Stomach smooth muscle (tissue), 2 donors: ENCODE data around the gene CHRDL2.

Experiments
- H3K27ac ChIP-seq: one replicate; pipeline ENCODE4 v1.7.0; 2013; ENCODE audit warnings: mild to moderate bottlenecking, low read length, inconsistent platforms
- H3K27me3 ChIP-seq, 2 donors: one replicate each; pipeline ENCODE4 v1.7.0; 2013; ENCODE audit warnings: low read length in 2 of 2; ENCODE audit not compliant: insufficient read depth in 2 of 2, control insufficient read depth in 1 of 2
- H3K36me3 ChIP-seq, 2 donors: one replicate each; pipeline ENCODE4 v1.7.0; 2013; ENCODE audit warnings: low read length in 2 of 2; ENCODE audit not compliant: control insufficient read depth in 2 of 2, insufficient read depth in 2 of 2
- H3K4me1 ChIP-seq: one replicate; pipeline ENCODE4 v1.7.0; 2013; ENCODE audit warnings: low read length; ENCODE audit not compliant: control insufficient read depth, insufficient read depth
- H3K4me3 ChIP-seq, 2 donors: one replicate each; pipeline ENCODE4 v1.7.0; 2013; ENCODE audit warnings: low read length in 2 of 2
- H3K9ac ChIP-seq, 2 donors: one replicate each; pipeline ENCODE4 v1.7.0; 2013; ENCODE audit warnings: low read length in 2 of 2, mild to moderate bottlenecking in 1 of 2
- H3K9me3 ChIP-seq, 2 donors: one replicate each; pipeline ENCODE4 v1.7.0; 2013; ENCODE audit warnings: low read length in 2 of 2; ENCODE audit not compliant: control insufficient read depth in 2 of 2
- donor health status: healthy.
- donor health status: Pancreatic carcinoma.

CHRDL2 gene

DNA sequence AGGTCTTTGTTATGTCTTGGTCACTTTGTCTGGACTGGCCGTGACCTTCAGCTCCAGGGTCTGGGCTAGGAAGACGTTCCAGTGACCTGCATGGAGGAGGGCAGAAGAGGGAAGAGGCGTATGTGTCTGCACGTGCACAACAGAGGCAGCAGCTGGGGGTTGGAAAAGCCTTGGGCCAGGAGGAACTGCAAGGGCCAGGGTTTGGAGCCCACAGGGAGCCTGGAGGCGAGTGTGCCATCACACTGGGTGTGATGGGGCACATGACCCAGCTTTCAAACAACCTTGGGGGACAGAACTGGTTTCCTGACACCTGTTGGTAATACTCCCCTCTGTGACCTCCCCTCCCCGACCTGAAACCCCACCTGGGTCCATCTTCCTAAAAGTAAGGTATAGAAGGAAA is 34.7 kb downstream of the CHRDL2 start:
- Histone ChIP-seq H3K27ac (peak overlapping the region; percentile 95), H3K4me3 (peak overlapping the region in 1 of 2 donors; percentile 52), H3K27me3 (no peaks in the 10 kb centered on the region), H3K9me3 (no peaks in the 10 kb centered on the region), H3K36me3 (no peaks in the 10 kb centered on the region), H3K9ac (peak overlapping the region; percentile 55 to 80), H3K4me1 (peaks cover 39% of the 10 kb centered on the region)

DNA sequence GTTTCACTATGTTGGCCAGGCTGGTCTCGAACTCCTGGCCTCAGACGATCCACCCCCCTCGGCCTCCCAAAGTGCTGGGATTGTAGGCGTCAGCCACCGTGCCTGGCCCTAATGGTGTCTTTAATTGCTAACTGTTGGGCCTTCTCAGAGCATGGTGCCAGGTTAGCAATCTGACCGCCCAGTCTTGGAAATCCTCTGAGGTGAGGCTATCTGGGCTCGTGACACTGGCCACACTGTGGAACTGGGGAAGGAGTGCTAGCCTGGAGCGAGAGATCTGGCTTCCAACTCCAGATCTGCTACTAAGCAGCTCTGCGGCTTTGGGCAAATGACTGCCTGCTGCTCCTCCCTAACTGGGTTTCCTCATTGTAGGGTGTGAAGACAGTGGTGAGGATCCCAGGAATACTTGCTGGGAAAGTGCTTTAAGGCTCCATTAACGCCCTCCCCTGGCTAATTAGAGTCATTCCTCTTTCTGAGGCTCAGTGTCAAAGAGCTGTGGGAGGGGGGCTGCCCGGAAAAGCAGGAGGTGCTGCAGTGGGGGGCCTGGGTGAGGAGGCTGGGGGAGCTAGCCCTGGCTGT is 35.4 kb downstream of the CHRDL2 start:
- H3K4me1 ChIP-seq, result peaks cover 39% of the 10 kb centered on the region
- H3K4me3 ChIP-seq, result peak overlapping the region in 1 of 2 donors; percentile 16
- H3K9me3 ChIP-seq, result no peaks in the 10 kb centered on the region
- H3K27ac ChIP-seq, result peak overlapping the region; percentile 95
- H3K36me3 ChIP-seq, result no peaks in the 10 kb centered on the region
- no peaks in the 10 kb centered on the region for H3K27me3 ChIP-seq
- H3K9ac ChIP-seq, result peak overlapping the region in 1 of 2 donors; percentile 55

DNA sequence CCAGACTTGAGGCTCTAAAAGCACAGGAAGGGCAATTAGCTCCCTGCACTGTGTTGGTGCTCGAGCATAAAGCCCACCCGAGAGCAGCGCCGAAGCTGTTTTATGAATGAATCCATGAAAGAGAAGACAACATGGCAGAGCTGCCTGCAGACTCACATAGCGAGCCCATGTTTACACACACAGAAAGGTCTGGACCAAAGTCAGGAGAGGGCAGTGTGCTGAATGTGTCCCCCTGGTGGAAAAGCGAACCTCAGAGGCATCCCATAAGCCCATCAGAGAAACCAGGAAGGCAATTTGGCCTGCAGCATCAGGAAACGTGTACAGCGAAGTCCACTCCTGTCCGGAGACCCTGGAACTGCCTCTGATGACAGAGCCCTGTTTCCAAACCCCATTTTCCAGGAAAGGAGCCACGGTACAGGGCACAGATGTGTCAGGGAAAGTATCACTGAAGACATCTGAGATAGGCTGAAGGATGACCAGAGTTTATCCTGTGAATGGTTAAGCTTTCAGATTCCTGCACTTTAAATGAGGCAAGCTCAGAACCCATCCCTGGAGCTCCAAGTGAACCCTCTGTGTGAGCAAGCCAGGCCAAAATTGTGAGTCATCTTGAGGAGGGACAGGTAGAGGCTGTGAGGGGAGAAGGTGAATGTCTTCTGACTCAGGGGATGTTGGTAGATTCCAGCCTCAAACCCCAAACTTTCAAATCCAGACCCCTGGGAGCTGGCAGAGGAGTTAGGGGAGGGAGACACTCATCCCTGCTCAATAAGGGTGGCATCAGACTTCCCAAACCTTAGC is 36.9 kb downstream of the CHRDL2 start:
- Histone ChIP-seq H3K9me3 (no peaks in the 10 kb centered on the region), H3K9ac (no peak overlapping the region), H3K27me3 (no peaks in the 10 kb centered on the region), H3K36me3 (no peaks in the 10 kb centered on the region), H3K4me3 (no peak overlapping the region), H3K27ac (no peak overlapping the region), H3K4me1 (peaks cover 39% of the 10 kb centered on the region)

DNA sequence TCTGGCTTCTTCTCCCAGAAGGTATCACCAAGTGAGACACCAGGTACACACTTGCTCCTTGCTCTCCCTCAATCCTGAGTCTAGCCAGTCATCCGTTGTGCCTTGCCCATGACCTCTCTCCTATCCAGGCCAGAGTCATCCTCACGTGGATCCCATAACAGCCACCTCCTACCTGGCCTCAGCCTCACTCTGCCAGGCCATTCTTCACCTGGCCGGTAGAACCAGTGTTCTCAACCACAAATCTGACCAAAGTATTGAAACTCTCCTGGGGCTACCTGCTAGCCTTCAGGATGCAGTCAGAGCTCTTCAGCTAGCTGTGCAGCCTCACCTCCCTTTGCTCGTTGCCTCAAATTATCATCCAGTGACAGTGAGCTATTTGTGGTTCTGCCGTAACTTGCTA is 37.7 kb downstream of the CHRDL2 start:
- no peaks in the 10 kb centered on the region for H3K36me3 ChIP-seq
- H3K27ac ChIP-seq, result no peak overlapping the region
- H3K4me1 ChIP-seq, result peaks cover 39% of the 10 kb centered on the region
- no peak overlapping the region for H3K9ac ChIP-seq
- H3K4me3 ChIP-seq, result no peak overlapping the region
- H3K9me3 ChIP-seq, result no peaks in the 10 kb centered on the region
- no peaks in the 10 kb centered on the region for H3K27me3 ChIP-seq

DNA sequence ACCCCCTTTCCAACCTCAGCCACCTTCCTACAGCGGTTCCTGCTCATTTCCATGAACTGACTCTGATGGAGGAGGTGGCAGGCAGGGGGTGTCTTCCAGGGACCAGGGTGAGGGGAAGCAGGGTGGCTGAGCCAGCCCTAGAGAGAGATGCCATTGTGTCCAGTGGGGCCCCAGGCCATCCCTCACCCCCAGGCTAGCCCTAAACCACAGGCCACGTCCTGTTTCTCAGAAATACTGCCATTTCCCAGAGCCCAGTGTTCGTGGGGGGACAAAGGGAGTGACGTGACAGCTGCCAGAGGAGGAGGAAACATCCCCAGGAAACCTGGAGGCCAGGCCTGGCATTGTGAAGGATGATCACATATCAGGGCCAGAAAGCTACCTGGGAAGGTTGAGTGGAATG is 39.5 kb downstream of the CHRDL2 start:
- H3K4me3 ChIP-seq, result no peak overlapping the region
- H3K9ac ChIP-seq, result no peak overlapping the region
- H3K27me3 ChIP-seq, result no peaks in the 10 kb centered on the region
- H3K36me3 ChIP-seq, result no peaks in the 10 kb centered on the region
- H3K9me3 ChIP-seq, result no peaks in the 10 kb centered on the region
- H3K4me1 ChIP-seq, result peaks cover 31% of the 10 kb centered on the region
- H3K27ac ChIP-seq, result no peak overlapping the region

DNA sequence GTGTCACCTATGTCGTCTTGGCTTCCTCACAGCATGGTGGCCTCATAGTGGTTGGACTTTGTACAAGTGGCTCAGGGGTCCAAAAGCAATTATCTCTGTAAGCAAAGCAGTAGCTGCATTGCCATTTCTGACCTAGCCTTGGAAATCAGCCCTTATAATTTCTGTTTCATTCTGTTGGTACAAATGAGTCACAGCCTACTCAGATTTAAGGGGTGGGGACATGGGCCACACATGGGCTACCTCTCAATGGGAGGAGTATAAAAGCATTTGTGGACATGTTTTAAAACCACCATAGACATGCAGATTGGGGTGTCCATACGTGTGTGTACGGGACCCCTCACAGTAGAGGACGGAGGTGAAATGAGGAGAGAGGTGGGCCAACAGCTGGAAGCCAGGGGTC is 41.6 kb downstream of the CHRDL2 start:
- peaks cover 19% of the 10 kb centered on the region for H3K4me1 ChIP-seq
- no peaks in the 10 kb centered on the region for H3K36me3 ChIP-seq
- H3K4me3 ChIP-seq, result no peak overlapping the region
- H3K9ac ChIP-seq, result no peak overlapping the region
- H3K9me3 ChIP-seq, result peaks cover 0 to 5% of the 10 kb centered on the region in 2 donors
- H3K27ac ChIP-seq, result no peak overlapping the region
- no peaks in the 10 kb centered on the region for H3K27me3 ChIP-seq

DNA sequence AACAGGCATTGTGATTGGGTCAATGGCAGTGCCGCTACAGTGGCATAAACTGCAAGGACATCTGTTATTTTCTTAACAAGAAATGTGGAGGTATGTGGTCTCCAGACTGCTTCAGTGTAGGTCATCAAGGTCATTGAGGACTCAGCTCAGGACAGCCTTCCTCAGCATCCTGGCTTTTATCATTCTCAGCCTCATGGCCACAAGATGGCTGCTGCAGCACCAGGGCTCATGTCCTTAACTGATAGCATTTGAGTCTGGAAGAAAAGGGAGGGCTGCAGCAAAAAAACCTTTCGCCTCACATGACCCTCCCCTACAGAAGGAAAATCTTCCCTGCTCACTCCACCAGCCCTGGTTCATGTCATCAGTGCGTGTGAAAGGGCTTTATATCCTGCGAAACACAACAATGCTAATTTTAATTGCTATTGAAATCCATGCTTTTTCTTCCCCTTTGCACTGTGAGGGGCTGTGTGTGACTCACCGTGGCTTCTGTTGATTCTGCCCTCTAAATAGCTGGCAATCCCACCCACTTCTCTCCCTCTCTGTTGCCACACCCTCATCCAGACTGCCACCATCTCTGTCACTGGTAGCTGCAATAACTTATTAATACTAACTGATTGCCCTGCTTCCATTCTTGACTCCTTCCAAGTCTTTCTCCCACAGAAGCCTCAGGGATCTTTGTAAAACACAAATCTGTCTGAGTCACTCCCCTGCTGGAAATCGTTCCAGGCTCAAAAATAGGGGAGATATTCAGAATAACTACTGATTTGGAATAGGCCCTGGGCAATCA is 43.8 kb downstream of the CHRDL2 start:
- no peak overlapping the region for H3K4me3 ChIP-seq
- H3K36me3 ChIP-seq, result no peaks in the 10 kb centered on the region
- peaks cover 0 to 5% of the 10 kb centered on the region in 2 donors for H3K9me3 ChIP-seq
- no peak overlapping the region for H3K9ac ChIP-seq
- peaks cover 21% of the 10 kb centered on the region for H3K4me1 ChIP-seq
- no peaks in the 10 kb centered on the region for H3K27me3 ChIP-seq
- no peak overlapping the region for H3K27ac ChIP-seq

DNA sequence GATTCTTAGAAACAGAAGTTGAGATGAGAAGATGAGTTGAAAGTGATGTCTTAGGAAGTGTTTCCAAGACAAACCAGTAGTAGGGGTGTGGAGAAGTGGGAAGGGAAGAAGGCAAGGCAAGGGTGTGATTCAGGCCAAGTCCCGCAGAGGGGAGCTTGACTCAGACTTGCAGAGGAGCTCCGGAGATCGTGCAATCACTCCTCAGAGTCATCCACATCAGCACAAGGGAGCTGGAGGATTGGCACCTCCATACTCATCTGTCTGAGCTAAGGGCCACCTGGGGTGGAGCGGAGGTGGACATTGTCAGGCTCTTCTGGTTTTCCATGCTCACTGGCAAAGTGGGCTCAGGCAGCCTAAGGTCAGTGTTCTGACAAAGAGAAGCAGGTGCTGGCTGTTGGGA is 44.4 kb downstream of the CHRDL2 start:
- Histone ChIP-seq H3K36me3 (no peaks in the 10 kb centered on the region), H3K9me3 (peaks cover 0 to 5% of the 10 kb centered on the region in 2 donors), H3K4me1 (peaks cover 27% of the 10 kb centered on the region), H3K27me3 (no peaks in the 10 kb centered on the region), H3K9ac (no peak overlapping the region), H3K4me3 (no peak overlapping the region), H3K27ac (no peak overlapping the region)

DNA sequence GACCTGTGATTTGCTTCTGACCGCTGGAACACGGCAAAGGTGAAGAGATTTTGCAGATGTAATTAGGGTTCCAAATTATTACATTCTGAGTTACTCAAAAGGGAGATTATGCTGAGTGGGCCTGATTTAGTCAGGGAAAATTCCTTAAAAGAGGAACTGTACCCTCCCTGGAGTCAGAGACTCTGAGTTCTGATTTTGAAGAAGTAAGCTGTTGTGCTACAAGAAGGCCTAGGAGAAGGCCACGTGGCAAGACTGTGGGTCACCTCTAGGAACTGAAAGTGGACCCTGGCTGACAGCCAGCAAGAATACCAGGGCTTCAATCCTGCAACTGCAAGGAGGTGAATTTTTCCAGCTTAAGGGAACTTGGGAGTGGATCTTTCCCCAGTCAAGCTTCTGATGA is 45.3 kb downstream of the CHRDL2 start:
- H3K9me3 ChIP-seq, result peaks cover 0 to 5% of the 10 kb centered on the region in 2 donors
- H3K9ac ChIP-seq, result no peak overlapping the region
- H3K27me3 ChIP-seq, result no peaks in the 10 kb centered on the region
- peaks cover 36% of the 10 kb centered on the region for H3K4me1 ChIP-seq
- no peaks in the 10 kb centered on the region for H3K36me3 ChIP-seq
- H3K4me3 ChIP-seq, result no peak overlapping the region
- H3K27ac ChIP-seq, result no peak overlapping the region

DNA sequence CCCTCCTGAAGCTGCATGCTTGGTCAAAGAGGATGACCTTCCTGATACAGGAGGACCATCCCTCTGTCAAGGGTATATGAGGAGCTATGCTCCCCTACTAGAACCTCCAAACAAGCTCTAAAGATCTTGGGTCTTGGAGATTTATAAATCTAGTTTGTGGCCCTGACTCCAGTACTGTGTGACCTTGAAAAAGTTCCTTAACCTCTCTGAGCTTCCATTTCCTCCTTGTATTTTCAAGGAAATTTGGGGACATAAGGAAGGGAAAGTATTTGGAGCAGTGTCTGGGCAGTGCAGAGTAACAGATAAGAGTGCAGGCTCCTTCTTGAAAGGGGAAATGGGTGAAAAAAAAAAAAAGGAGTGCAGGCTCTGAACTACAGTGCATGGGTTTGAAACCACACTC is 45.9 kb downstream of the CHRDL2 start:
- H3K27ac ChIP-seq, result no peak overlapping the region
- H3K9ac ChIP-seq, result no peak overlapping the region
- no peaks in the 10 kb centered on the region for H3K36me3 ChIP-seq
- H3K27me3 ChIP-seq, result no peaks in the 10 kb centered on the region
- no peak overlapping the region for H3K4me3 ChIP-seq
- peaks cover 0 to 5% of the 10 kb centered on the region in 2 donors for H3K9me3 ChIP-seq
- H3K4me1 ChIP-seq, result peaks cover 38% of the 10 kb centered on the region
